ENCODE results near the gene GPC5.

Gene GPC5

DNA sequence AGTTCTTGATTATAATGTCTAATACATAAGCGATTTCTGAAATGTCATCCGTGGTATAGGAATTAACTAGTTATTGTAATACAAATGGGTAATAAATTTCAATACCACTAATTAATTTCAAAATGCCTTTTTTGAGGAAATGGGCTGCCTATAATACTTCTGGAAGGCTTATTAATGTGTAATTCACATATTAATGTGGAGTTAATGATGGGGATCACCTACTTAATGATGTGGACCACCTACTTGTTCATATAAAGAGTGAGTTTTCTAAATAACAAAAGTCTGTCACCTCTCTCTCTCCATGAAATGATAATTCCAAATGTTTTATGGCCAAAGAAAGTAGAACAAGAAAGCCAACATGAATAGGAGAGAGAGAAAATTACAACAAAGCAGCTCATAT, 914.4 kb downstream of the GPC5 start:
- DNase-seq, result no peak

DNA sequence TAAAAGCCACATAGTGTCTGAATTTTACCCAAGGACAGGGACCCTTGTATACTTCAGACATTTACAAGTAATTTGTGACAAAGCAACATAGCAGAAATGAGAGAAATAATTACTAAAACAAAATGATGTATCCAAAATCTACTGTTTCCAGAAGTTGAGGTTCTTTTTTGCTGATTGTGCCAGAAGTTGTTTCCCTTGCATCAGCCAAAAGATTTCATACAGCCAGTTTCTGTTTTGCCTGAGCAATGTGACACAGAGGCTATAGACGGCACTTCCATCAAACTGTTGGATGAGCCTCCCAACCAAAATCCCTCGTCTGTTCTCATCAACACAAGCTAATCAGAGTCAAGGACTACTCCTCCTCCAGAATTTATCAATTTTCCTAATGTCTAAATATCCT, 915.0 kb downstream of the GPC5 start:
- DNase-seq, result no peak

DNA sequence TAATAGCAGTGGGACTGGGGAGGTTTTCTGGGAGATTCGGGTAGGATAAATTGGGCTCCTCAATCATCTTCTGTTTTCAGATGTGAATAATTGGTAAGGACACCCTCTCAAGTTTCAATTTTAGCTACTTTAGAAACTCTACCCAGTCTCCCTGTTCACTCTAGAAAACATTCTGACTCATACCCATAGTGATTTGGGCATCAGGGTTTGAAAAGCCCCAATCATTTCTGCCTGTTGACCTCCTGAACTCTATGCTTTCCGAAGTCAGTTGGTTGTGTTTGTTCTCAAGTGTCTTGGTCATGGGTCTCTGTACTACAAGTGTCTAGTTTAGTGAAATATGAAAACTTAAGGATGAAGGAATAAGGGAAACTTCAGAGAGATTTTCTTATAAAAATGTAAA, 916.8 kb downstream of the GPC5 start:
- no peak for DNase-seq

DNA sequence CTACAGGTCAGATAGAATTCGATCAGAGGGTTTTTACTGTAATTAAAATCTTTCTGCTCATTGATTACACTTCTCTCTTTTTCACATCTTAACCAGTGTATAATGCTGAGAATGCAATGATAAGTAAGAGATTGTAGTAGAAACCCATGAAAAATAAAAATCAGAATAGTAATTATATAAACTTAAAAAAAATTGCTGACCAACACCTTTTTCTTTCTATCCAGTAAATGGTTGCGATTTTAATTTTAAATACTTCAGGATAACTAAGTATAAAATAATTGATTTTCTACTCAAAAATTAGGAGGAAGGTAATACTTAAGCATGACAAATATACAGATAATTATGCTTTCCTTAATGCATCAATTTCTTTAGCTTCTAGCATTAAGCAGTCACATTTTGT, 917.6 kb downstream of the GPC5 start:
- DNase-seq, result no peak

DNA sequence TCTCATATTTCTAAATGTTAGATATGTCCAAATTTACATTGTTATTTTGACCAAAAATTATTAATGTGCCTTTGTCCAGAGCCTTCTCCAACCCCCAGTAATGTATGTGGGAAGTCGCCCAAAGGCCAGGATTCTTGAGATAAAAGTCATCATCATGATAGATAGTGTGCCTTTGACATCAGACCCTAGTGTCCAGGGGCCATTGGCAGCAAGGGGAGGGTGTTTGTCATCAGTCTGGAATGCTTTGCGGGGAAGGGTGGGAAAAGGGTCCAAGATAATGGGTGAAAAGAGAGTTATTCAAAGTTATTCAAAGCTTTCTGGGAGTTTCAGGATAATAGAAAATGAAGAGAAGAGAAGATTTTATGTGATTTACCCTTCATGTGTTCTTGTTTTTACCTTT, 918.6 kb downstream of the GPC5 start:
- DNase-seq, result no peak

DNA sequence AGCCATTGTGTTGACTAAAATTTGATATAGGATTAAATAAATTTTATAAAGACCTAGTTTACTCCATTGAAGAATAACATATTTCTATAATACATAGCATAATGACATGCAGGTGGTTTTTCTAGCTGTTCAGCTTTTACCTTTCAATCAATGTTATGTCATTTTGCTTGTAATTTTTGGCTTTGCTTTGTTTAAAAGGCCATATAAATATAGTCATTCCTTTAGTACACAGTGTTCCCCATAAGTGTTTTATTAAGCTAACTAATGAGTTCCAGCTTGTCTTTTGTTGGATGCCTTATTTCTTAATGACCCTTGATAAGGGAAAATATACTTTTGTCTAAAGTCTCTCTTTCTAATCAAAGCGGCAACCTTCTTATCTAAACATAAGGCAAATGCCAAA, 921.9 kb downstream of the GPC5 start:
- DNase-seq, result no peak

DNA sequence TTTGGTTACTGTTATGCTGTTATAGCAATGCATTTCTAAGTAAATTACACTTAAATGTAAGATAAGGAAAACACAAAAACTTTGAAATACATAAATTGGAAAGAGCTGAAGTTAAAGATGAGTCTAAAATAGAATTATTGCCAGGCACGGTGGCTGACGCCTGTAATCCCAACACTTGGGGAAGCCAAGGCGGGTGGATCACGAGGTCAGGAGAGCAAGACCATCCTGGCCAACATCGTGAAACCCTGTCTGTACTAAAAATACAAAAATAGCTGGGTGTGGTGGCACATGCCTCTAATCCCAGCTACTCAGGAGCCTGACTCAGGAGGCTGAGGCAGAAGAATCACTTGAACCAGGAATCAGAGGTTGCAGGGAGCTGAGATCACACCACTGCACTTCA, 922.8 kb downstream of the GPC5 start:
- no peak for DNase-seq

DNA sequence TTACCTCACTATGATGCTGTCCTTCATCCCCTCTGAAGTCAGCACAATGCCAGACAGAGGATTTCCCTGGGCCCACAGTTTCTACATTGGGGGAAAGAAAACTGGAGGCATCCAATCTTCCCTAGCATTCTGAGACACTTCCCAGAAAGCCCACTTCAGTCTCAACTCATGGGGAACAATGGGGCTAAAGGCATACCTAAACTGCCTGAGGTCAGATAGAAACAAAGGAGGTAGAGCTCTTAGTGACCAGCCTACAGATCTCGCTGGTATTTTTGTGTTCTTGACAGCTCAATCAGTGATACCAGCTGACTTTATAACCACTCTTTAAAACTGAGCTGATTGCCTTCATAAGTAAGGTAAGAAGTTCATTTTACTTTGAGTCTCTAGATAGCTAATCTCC, 947.2 kb downstream of the GPC5 start:
- no peak for DNase-seq

DNA sequence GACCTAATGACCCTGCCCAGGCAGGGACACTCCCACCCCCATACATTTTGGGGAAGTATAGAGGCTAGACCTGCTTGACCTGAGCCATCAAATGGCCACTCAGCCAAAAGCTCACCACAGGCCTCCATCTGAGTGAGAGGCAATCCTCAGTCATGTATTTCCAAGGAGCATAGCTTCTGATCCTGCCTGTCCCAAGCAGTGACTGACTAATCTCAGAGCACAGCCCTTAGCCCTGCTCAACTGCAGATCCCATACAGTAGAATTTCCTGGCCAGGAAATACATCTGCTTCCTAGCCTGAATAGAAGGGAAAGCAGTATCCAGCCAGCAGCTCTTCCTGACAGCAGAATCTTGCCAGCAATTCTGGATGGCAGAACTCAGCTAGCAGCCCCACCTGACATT, 947.6 kb downstream of the GPC5 start:
- DNase-seq, result no peak

DNA sequence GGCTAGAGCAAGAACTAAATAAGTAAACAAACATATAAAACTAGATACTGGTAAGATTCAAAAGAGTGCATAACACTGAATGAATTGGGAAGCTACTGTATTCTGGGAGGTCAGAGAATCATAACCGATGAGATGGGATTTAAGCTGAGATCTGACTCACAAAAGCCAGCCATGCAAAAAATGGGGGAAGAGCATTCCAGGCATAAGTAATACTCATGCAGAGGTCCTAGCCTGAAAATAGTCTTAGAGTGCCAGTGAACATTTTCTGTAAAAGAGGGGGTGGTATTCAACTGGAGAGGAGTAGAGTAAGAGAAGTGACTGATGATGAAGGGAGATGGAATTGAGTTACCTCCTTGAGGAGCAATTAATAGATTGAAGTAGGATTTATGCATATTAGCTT, 956.2 kb downstream of the GPC5 start:
- DNase-seq, result no peak

DNA sequence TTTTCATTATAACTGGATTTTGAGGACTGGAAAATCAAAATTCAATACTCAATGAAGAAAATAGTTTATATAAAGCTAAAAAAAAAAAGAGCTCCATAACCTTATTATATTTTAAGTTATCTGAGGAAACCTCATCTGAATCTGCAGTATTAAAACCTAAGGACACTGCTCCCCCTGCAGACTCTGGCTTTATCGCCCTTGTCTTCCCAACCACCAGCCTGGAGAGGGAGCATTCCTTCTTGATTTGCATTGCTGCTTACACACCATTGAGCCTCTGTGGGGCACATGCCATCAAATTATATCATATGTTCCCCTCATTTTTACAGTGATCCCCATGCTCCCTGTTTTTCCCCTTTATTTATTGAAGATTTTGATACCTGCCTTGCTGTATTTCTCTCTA, 956.8 kb downstream of the GPC5 start:
- DNase-seq, result no peak

DNA sequence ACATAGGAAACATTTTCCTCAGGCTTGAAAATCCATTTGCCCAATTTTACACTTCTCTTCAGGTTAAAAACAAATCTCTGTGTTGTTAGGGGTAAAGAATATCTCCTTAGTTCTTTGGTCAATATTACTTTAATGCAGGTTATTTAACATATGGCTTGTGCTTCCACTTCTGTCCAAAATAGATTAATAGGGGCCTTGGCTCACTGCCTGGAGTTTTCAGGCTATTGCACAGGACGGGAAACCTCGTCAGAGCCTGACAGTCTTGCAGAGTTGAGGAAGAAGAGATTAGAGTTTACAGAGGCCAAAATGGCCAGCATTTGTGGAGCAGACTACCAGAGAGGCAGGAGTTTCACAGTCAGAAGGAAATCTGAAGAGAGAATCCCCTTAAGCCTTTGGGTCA, 964.3 kb downstream of the GPC5 start:
- no peak for DNase-seq

DNA sequence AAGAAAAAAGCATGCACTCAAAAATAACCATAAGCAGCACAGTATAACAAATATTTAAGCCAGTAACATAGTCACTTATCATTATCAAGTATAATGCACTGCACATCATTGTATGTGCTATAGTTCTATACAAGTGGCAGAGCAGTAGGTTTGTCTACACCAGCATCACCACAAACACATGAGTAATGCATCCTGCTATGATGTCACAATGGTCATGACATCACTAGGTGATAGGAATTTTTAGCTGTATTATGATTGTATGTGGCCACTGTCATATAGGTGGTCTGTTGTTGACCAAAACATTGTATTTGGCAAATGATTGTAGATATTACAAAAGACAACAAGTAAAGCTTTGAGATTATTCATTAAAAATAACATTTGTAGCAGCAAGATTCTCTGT, 967.5 kb downstream of the GPC5 start:
- no peak for DNase-seq

DNA sequence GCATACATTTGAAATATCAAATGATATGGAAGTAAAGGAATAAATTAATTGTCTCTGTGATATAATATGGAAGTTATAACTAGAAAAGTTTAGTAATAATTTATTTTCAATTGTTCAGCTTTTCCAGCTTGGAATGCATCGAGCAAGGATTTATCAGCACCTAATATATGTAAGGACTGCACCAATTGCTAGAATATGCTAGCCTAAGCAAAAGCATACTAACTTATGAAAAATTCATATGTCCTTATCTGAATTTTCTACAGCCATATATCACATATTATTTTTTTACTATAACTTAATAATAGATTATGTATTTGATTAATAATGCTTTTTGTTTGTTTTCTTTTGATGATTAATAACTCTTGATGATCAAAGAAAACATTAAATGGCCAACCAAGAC, 979.0 kb downstream of the GPC5 start:
- DNase-seq, result no peak

DNA sequence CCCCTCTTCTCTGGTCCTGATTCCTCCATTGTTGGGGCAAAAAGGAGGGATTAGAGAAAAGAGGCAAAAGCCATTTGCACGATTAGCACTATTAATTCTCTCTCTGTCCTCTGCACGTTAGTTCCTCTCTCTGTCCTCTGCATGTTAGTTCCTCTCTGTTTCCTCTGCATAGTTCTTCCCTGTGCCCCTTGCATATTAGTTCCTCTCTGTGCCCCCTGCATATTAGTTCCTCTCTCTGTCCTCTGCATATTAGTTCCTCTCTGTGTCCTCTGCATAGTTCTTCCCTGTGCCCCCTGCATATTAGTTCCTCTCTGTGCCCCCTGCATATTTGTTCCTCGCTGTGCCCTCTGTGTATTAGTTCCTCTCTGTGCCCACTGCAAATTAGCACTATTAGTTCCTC, 981.0 kb downstream of the GPC5 start:
- no peak for DNase-seq

DNA sequence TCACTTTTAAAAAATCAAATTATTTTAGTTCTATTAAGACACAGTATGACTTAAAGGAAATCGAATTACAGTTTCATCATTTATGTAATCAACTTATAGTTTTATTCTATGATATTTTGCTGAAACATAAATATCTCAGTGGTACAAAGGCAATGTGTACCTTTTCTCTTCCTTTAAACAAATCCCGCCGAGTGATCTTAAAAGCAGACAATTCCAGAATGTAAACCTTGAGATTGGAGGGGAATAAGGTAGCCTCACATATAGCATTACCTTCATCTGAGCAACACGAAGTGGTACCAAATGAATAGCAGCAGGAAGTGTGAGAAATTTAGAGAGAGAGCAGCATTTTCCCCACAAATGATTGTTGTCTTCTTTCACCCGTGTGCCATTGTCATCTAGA, 986.0 kb downstream of the GPC5 start:
- no peak for DNase-seq

DNA sequence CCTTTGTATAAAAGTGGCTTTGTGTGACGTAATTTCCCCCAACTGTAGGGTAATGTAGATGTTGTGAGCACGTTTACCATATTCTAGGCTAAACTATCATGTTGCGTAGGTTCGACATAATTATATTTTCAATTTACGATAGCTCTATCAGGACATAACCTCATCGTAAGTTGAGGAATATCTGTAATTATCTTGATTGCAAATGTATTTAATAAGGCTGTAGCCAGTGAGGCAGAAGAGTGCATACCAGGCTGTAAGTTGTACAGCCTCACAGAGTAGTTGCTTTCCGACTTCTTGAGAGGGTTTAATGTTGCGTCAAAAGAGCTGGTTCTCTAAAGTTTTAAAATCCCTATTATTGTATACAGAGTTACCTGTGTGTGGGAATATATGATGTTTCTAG, 988.8 kb downstream of the GPC5 start:
- no peak for DNase-seq

DNA sequence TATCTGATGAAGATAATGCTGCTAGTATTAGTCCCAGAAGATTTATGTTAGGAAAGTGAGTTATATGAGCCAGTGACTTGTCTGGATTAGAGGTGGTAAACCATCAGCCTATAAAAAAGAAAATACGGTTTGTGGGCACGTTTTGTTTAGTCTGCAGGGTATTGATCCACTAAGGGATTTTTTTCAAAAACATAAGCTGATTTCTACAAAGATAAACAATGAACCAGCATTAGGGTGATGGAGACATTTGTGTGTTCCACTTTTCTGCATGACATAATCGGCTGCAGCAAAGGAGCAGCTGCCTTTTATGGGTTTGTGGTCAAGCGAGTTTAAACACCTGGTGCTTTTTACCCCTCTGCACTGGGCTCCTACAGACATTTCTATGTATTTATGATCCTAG, 991.8 kb downstream of the GPC5 start:
- peak; percentile 56 for DNase-seq

DNA sequence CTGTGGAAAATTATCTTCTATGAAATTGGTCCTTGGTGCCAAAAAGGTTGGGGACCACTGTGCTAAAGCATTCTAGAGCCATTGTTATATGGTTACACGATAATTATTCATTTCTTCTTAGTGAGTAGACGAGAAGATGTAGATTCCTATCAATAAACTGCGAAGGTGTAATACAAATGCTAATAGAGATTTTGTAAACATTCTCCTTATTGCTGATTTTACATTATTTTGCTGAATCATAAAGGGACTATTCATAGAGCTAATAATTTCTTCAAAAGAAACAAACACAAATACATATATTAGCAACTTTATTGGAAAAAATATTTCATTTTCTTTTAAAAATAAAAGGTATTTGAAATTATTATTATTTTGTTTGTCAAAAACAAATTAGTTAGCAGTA, 1005.2 kb downstream of the GPC5 start:
- DNase-seq, result no peak

DNA sequence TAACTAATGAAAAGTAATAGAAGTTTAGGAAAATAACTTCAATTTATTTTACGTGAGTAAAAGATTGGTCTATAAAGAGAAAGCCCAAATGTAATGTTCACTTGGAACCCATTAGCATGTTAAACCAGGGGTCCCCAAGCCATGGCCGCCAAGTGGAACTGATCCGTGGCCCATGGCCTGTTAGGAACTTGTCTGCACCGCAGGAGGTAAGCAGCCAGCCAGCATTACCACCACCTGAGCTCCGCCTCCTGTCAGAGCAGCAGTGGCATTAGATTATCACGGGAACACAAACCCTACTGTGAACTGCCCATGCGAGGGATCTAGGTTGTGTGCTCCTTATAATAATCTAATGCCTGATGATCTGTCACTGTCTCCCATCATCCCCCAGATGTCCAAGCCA, 1009.4 kb downstream of the GPC5 start:
- no peak for DNase-seq

DNA sequence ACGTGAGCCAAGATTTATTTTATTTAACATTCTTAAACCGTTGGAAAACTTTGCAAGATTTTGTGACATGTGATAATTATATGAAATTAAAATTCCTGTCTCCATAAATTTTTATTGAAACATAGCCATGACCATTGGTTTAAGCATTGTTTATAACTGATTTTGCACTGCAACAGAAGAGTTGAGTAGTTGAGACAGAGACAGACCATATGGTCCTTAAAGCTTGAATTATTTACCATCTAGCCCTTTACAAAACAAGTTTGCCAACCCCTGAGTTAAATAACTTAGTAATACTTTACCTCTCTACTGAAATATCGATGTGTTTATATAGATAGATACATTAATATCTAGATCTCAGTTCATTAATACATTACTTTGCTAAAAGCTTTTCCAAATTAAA, 1014.1 kb downstream of the GPC5 start:
- DNase-seq, result no peak

DNA sequence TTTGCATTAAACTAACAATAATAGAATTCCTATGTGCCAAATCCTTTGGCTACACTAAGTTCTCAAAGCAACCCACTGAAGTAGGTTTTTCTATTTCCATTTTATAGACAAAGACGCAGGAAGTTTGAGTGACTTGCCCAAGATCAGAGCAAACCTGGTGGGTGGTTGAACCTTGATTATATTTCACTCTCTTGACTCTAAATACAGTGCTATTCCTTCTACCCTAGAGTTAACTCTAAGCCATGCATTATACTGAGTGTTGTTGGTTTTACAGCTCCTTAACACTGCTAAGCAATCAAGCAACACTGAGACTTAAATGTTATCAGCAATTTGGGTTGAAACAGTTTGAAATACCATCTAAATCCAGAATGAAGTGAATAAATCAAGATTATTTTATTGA, 1014.6 kb downstream of the GPC5 start:
- no peak for DNase-seq

DNA sequence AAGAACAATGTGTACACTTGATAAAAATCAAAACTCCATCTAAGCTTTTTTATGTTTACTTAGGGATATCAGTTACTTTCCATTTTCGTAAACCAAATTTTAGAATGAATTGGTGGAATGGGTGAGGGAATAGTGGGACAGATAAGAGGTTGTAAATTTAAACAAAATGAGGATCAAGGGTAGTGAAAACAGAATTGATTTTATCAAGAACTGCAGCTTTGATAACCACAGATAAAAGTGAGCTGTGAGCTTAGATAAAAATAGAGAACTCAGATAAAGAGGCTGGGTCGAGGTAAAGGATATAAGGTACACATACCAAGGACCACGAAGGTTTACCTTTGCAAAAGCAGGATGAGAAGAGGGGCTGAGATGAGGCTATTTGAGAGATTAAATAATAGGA, 1015.0 kb downstream of the GPC5 start:
- DNase-seq, result no peak

DNA sequence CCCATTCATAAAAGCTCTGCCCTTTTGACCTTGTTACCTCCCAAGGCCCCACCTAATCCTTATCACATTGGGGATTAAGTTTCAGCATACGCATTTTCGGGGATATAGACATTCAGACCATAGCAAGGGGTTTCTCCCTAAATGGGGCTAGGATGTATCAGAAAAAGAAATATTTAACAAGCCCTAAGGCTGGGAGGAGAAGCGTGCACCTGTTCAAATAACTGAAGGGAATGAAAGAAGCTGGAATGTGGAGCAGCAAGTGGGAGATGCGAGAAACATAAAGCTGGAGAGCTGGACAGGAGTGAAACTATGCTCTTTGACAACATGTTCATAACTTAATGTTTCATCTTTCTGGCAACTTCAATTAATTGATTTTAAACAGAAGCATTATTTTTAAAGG, 1016.4 kb downstream of the GPC5 start:
- DNase-seq, result no peak

DNA sequence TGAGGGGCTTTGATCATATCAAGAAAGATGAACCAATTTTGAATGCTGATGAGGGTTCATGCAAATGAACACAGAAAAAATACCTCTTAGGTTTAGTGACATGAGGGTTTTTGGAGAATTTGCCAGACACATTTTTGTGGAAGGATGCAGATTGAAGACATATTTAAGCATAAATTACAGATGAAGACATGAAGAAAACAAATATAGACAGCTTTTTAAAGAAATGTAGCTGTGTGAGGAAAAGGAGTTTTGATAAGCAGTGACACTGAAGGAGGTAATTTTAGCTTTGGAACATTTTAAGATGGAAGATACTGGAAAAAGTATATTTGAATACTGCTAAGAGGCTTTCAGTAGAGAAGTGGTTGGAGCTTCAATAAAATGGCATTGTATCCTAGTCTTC, 1017.4 kb downstream of the GPC5 start:
- DNase-seq, result no peak

DNA sequence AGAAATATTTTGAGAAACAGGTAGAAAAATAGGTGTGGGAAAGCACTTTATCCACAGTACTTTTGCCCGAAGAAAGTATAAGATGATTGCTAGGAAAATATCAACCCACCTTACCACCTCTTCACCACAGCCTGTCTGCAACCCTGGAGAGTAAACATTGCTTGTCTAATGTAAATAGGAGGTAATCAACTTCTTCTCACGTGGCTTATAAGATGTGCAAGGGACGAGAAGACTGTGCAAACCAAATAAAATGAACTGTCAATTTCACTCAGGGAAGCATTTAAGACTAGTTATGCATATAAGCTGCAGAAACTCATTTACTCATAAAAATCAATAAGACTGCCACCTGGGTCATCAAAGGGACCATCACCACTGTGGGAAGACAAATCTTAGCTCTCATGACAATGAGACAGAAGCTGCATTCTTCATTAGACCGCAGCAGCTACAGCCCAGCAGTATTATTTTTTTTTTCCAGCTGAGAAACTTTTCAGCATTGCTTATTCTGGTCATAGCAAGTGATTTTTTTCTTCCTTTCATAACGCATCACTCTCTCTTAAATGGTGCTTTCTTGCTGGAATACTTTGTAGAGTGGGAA, 1020.5 kb downstream of the GPC5 start:
- no peak for DNase-seq
